Hair follicular keratinocyte (primary cell): ENCODE results near the gene SRSF7. TPM values are rescaled to one million over a fixed set of nuclear protein-coding genes. Genes with fewer than 3 reads are reported as not detected.

Experiments
- total RNA-seq: library from RNA; depleted of rRNA; stranded (reverse); fragments of >200 nt; gene quantifications from 2 replicates; pipeline ENCODE4 v1.2.3, GENCODE V29; 2015

Gene SRSF7
- 98.5 and 171 TPM in 2 replicates for total RNA-seq

DNA sequence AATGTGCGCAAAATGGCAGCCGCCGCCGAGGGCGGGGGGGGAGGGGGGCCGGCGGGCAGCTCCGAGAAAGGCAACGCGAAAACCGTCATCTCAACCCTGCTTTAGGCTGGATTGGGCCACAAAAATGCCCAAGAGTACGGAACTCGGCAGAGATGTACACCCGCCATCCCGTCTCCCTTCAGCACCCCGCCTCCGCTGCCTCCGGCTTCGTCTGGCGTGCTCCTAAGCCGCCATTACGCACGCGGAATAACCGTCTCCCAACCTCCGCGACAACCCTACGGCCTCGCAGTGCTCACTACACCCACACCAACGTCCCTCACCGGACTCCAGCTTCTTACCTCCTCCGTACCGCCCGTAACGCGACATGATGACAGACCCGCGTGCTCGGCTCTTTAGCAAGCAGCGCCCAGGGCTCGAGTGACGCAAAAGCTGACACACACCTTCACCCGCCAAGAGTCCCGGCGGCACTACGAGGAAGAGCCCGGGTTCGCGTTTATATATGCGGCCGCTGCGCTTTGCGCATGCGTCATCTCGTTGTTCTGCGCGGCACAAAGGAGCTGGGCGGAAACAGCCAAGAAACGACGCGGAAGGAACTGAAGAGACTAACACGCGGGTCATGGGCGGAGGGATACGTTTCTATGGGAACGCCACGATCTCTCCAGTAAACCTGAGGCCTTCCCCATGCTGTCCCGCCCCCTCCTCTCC is at the start of gene SRSF7:
SRSF7 (minus strand) TSS at position 471 of the 705 bp plus-strand sequence; CDS start at position 366, 105 bp downstream.

Other genes starting within 250 kb of the SRSF7 start
- 24.1 and 31.7 TPM in 2 replicates for gene HNRNPLL, start 148.4 kb downstream of the SRSF7 start, total RNA-seq
- gene GALM, start 85.2 kb downstream of the SRSF7 start, total RNA-seq, result 0.16 and 1.5 TPM in 2 replicates
- gene GEMIN6, start 26.8 kb upstream of the SRSF7 start, total RNA-seq, result 7.7 and 12.9 TPM in 2 replicates
- gene DHX57, start 124.6 kb upstream of the SRSF7 start, total RNA-seq, result 11.2 and 12.0 TPM in 2 replicates
- gene MORN2, start 124.6 kb upstream of the SRSF7 start, total RNA-seq, result 9.6 and 16.9 TPM in 2 replicates
- 0.08 TPM in 1 of 2 replicates, not detected in the other for gene ARHGEF33, start 138.5 kb upstream of the SRSF7 start, total RNA-seq